Activated T-helper 1 cell treated with Interleukin-2 at 50 U/mL for 16 hours (primary cell): ENCODE results near the gene SERPINB1.

Experiments used
- DNase-seq: peaks from one replicate; pipeline ENCODE4 v3.0.0-alpha.2; 2020; ENCODE audit warnings: low read depth

The SERPINB1 gene

DNA sequence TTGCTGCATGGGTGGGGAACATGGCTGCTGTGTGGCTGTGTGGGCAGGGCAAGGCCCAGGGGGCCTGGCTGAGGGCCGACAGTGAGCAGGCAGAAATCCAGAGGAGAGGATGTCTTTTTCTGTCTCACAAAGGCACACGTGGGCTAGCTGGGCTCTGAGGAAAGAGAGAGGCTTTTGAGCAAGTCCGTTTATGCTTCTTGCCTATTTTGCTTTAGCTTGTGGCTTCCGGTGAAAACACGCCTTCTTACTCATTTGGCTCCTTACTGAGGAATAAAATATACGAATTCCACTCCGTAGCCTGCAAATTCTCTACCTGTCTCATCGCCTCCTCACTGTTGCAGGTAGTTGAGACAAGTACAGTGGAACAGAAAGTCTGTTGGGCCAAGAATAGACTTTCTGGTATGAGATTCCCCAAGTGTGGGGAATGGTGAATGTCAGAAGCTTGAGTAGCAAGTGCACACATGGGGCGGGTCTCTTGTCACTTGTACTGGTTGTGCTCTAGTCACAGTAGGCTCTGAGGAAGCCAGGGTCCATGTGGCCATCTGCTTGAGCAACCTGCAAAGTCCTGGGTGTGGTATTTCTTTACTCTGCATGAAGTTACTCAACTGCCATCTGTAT lies 48.0 kb downstream of the SERPINB1 start:
- no peak for DNase-seq

DNA sequence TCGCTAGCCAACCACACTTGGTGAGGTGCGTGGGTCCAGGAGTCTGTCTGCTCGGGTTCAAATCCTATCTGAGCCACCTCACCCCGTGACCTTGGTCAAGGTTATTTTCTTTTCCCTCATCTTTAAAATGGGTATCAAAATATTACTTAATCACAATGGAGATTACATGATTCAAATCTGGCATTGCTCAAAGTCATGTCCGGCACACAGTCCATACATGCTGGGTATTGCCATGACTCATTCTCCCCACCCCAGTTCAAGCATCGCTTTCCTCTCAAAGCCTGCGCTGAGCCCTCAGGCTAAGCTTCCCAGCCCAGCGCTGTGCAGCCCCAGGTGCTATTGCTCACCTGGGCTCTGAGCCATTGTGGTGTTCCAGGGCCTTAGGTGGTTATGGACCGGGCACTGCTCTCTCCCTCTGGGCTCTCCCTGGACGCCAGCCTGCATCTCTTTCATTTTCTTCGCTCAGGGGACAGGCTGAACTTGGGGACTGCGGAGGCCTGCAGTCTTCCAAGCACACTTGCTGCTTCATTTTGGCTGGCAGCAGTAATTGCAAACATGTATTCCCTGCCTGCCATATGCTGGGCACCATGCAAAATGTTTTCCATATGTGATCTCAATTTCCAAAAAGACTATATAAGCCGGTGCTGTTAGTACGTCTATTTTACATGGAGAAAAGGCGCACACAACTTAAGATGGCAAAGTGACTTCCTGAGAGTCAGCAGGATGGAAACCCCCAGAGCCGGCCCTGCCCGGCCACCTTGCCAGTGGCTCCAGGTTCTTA lies 49.1 kb downstream of the SERPINB1 start:
- DNase-seq, result no peak

DNA sequence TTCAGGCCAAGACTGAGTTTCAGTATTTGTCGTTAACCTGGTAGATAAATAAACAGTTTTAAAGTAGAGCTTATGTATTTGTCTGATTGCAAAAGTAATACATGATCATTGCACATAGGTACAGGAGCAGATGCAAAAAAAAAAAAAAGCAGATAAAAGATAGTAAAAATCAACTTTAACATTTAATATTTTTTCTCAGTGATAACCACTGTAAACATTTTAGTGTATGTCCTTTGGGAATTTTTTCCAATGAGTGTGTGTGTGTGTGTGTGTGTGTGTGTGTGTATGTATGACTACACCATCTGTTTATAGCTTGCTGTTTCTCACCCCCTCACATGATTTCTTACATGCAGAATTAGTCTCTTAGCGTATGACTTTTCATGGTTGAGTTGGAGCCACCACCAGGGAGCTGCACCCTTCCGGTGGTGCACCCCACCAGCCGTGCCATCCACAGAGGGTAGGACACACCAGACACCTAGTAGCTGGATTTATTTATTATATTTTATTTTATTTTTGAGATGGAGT lies 50.2 kb downstream of the SERPINB1 start:
- no peak for DNase-seq

DNA sequence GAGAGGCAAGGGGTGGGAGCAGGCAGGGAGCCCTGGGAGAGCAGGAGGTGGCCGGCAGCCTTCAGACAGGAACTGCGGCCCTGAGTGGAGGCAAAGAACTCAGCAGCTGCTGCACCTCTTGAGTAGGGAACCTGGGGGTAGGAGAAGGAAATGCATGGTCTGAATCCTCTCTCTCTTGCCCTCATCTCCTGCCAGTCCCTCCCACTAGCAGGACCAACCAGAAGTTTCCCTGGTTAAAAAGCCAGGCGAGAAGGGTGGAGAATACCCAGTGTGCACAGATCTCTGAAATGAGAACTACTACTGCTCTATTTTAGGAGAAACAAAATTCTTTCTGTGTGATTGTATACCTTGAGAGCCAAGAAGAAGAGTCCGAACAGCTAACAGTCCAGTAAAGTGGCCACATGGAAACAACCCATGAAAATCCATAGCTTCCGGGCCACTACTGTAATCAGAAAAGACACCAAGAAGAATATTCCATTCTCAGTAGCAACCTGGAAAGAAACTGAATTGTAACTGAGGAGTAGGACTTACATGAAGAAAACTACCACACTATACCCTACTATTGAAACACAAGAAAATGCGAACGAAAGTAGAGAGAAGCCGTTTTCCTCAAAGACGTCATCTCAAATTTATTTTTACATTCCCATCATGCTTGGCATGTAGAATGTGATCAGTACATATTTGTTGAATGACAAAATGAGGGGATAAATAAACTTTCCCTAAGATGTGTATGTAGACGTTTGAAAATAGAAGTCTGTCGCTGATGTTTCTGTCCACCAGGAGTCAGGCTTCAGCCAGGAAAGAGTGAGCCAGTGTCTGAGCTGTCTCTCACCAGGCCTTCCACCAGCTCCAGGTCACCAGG lies 50.8 kb downstream of the SERPINB1 start:
- DNase-seq, result no peak

DNA sequence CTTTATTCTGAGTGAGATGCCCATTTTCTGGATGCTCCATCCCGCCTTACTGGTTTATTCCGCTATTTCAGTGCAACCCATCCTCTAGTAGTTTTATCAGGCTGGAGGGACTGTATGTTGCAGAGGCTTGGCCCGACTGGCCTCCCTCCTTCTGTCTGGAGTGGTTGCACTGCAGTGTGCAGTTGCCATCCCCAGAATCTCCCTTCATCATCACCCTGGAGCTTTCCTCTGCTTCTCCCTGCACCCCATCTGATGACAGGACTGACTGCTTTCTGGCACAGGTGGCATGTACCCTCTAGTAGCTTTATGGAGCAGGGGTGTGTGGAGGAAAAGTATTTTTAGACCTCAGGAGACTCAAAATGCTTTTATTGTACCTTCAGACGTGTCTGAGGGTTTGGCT lies 55.4 kb downstream of the SERPINB1 start:
- DNase-seq, result no peak

DNA sequence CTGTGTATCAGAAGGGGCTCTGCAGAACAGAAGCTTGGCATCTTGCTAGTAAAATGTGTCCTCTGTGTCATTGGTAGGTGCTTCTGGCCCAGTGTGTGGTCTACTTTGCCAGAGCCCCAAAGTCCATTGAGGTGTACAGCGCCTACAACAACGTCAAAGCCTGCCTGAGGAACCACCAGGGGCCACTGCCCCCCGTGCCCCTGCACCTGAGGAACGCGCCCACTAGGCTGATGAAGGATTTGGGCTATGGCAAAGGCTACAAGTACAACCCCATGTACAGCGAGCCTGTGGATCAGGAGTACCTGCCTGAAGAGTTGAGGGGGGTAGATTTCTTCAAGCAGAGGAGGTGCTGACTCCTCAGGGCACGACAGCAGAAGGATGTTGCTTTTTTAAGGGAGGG lies 56.7 kb downstream of the SERPINB1 start:
- no peak for DNase-seq

DNA sequence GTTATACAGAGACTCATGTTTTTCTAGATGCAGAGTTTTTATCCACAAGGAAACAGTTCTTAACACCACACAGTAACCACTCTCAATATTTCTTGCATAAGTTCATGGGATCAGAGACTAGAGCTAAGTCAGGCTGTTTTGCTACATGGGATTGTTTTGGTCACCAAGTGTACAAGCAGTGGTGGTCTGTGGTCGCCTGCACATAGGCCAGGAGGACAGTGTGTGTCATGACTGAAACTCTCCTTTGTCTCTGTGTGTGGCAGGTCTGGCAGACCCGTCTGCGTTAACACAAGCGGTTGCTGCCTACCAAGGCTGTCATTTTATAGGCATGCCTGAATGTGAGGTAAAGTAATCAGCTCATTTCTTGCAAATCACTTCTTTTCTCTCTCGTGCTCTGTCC lies 57.6 kb downstream of the SERPINB1 start:
- no peak for DNase-seq

DNA sequence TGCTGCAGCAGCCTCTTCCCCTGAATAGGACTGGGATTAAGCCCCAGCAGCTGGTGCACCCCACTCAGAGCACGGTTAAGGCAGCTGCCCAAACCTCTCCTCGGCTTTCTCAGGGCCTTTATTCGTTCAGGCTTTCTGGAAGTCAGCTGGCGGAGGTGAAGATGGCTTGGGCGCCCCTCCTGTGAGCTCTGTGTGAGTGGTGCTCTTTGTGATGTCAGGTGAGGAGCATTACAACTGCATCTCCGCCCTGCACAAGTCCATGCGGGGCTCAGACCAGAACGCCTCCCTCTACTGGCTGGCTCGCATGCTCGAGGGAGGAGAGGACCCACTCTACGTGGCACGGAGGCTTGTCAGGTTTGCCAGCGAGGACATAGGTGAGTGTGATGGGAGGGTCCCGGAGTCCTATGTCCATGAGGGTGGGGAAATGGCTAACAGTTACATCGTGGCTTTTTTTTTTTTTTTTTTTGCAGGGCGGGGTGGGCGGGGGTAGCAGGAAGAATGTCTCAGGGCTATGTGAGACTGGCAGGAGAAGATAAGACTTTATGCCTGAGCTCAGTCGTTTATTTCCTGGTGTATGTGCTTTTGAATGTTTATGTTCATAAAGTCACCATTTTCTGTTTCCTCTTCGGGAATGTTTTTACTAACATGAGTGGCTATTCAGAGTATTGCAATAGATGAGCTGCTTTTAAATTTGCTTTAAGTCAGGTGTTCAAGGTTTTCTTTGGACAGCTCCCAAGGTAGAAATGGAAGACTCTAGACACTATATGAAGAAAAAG lies 58.3 kb downstream of the SERPINB1 start:
- DNase-seq, result no peak

DNA sequence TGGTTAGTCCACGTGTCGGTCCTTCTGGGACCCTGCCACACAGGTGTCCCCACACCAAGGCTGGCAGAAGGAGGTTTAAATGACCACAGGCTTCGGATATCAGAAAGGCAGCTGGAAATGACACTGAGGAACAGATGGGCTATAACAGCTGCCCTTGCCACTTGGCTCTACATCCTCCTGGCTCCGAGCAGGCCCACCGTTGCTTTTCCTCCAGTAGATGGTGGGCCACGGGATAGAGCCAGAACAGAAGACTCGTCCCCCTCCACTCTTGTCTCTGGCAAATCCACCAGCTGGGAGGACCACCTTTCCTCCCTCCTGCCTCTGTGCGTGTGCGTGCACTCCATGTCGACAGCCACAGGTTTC lies 58.9 kb downstream of the SERPINB1 start:
- DNase-seq, result no peak

DNA sequence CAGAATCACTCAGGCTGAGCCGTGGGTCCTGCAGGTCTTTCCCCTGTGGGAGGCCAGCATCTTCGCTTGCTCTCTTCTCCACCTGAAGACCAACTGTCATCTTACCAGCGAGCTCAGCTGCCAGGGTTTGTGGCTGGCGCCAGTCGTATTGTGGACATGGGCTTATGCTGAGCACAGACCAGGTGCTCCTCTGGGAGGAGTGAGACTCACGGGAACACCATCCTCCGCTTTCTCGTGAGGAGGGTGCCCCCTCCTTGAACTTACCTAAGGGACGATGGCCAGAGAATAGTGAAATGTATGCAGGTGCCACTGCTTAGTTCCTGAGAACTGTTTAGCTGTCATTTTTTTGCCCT lies 59.3 kb downstream of the SERPINB1 start:
- no peak for DNase-seq
